GM18498 (cell line): Measurements from ENCODE around the gene DYRK4.
"Not testable (repeated sequence)": the region's sequence is repeated elsewhere in the genome, so short reads cannot be mapped to it uniquely, and the experiment has no call there.

ENCODE experiments used
- ATAC-seq: cut with Tn5 transposase; IDR thresholded peaks from one replicate; pipeline ENCODE4 v1.9.1; 2021; ENCODE audit warnings: mild to moderate bottlenecking, moderate library complexity; ENCODE audit not compliant: unreplicated experiment

Gene DYRK4

DNA sequence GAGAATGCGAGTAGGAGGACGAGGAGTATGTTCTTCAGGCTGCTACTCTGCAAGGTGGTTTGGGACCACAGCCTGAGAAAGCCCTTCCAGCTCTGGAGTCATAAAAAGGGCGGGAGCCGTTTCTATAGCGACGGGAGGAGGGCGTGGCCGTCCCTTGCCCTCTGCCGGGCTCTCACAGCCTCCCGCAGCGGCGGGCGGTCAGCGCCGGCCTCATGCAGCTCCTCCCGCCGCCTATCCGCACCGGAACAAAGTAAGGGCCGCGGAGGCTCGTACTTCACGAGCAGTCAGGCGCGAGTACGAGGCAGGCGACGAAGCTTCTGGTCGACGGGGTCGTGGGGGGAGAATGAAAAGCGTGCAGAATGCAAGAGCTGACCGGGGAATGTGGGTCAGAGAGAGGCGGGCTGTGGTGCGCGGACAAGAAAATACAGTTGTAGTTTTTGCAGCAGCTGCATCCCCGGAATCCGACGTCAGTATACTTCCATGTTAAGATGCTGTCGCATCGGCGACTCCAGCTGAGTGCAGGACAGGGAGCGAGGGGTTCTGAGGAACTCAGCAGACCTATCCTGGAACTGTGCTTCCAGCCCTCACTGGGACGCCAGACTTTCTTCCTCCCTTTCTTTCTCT lies at the start of gene DYRK4:
Gene DYRK4 (plus strand): TSS at position 175 of the 624 bp plus-strand sequence. CDS start 38 bp downstream, at position 213.
- no peak for ATAC-seq

GRCh38 chr12:4518106-4518728 lies 43.8 kb upstream of the DYRK4 start:
- no peak for ATAC-seq

DNA sequence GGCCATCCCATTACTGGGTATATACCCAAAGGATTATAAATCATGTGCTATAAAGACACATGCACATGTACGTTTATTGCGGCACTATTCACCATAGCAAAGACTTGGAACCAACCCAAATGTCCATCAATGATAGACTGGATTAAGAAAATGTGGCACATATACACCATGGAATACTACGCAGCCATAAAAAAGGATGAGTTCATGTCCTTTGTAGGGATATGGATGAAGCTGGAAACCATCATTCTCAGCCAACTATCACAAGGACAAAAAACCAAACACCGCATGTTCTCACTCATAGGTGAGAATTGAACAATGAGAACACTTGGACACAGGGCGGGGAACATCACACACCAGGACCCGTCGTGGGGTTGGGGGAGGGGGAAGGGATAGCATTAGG lies 38.6 kb upstream of the DYRK4 start:
- ATAC-seq = not testable (repeated sequence)

- ATAC-seq = no peak
Observed at GRCh38 chr12:4526923-4527546, 35.0 kb upstream of the DYRK4 start.

DNA sequence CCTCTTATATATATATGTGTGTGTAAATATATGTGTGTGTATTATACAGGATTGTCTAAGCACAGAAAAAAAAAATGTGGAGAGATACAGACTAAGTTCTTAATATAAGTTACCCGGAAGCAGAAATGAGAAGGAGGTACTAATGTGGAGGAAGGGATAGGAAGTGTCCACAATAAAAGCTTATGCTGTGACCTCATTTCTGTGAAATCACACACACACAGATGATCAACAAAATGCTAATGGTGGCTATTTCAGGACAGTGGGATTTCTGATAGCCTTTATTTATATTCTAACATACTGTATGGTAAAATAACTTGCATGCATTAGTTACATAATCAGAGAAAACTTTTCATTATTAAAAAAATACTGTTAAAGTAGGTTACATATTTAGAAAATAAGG lies 31.8 kb upstream of the DYRK4 start:
- ATAC-seq = no peak

GRCh38 chr12:4530982-4531586 lies 30.9 kb upstream of the DYRK4 start:
- no peak for ATAC-seq

GRCh38 chr12:4535092-4535491 lies 26.9 kb upstream of the DYRK4 start:
- peak; percentile 34 for ATAC-seq

GRCh38 chr12:4535871-4536270 lies 26.1 kb upstream of the DYRK4 start:
- no peak for ATAC-seq

DNA sequence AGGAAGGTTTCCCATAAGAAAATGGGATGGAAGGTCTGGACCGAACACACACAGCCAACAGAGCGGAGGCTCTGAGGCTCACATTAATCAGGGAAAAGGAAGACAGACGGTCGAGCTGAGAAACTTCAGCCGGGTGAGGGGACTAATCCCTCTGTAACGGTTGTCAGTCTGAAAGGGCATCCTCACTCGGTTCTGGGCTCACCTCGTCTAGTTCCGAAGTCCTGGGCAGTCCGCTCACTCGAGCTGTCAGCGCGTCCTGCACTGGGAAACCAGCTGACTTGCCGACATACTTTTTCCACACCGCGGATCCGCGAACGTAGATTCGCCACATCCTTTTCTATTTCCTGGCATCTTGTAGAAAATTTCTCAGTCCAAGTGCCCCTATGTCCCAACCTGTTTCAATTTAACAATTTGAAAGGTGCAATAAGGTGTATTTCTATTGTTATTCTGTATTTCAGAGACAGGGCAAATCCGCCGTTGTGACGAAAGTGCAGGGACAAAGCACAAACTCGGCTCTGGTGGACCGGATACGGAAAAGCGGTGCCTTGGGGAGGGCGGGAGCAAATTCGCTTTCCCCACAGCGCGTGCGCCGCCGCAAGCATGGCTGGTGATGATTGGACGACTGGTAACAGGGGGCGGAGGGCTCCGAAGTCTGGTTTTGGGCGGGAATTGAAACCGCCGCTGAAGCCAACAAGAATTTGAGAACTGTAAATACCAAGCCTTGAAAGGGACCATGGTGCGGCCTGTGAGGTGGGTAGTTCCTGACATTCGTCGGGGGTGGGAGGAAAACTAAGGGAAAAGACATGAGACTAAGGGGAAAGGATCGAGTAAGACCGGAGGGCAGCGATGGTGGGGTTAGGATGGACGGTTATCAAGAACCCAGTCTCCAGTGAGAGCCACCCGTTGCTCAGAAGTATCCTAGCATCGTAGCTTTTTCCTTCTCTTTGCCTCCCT lies 23.5 kb upstream of the DYRK4 start, which contains the start of gene RAD51AP1:
Gene RAD51AP1 (plus strand): TSS at position 684 of the 954 bp plus-strand sequence. CDS start 50 bp downstream, at position 734.
- ATAC-seq = peak; percentile 89

DNA sequence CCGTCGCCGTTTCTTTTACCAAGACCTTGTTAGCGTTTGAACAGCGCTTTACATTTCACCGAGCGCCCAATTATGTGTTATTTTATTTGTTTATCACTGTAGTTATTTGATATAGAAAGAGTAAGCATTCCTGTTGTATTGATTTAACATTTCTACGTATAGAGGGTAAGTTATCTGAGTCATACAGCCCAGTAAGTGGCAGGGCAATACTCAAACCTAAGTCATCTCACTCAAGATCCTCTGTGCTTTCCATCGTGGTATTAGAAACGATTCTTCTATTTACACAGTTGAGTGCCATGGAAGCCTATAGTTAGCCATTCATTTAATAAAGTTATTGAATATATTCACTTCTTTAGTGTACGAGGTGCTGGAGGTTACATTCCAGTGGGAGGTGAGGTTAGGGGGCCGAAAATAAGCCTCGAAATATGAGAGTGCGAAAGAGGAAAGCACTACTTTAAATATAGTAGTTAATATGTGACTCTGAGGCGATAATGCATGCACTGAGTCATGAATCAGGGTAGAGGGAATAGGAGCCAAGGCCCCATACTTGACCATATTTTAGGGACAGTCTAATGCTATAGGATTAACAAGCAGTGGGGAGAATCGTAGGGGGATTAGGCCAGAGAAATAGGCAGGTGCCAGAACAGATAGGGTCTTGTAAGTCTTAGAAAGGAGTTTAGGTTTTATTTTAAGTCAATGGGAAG lies 22.7 kb upstream of the DYRK4 start:
- no peak for ATAC-seq

DNA sequence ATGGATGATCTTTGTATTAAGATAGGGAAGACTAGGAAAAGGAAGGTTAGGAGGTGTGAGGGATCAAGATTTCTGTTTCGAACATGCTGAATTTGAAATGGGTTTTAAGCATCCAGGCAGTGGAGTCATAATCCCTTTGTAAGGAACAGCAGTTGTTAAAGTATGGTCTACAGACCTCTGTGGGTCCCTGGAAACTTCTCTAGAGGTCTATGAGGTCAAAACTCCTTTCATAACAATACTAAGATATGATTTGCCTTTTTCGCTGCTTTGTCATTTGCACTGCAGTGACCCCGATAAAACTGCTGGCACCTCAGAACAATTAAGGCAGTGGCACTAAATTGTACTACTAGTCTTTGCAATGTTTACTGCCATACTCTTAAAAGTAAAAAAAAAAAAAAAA lies 21.8 kb upstream of the DYRK4 start:
- ATAC-seq = no peak

DNA sequence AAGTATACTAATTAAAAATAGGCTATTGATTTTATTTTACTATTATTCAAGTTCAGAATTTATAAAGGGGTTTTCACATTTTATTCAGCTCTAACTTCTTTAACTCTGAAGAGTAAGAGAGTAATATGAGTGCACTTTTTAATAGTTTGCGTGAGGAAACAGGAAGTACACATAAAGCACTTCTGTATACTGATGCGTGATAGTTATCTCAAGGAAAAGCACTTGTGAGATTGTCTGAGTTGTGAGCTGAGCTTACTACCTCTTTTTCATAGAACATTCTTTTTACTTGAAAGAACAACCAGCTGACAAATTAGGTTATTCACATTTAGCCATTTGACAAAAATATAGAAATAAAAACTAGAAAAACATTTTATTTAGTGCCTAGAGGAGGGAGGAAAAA lies 21.4 kb upstream of the DYRK4 start:
- no peak for ATAC-seq

DNA sequence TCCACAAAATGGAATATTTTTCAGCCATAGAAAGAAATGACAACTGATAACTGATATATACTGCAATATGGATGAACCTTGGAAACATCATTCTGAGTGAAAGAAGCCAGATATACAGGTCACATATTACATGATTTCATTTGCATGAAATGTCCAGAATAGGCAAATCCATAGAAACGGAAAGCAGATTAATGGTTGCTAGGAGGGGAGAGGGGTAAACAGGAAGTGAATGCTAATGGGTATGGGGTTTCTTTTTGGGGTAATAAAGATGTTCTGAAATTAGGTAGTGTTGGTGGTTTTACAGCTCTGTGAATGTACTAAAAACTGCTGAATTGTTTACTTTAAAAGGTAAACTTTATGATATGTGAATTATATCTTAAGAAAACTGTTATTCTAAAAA lies 16.8 kb upstream of the DYRK4 start:
- ATAC-seq = no peak

DNA sequence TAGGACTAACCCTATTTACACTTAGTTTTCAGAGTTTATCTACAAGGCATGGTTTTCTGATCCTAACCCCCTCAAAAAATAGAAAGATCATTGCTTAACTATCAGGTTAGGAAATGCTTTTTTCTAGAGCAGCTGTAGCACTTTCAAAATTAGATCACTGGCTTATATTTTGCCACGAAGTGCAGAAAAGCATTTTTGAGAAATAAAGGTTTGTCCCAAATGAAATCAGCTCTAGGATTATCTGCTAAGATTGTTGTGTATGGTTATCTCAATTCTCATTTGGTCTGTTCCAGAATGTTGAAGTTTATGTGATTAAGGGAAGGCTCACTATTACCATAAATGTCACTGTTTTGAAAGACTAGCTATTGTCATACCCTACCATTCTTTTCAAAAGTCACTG lies 9.8 kb upstream of the DYRK4 start:
- no peak for ATAC-seq

- no peak for ATAC-seq
Observed at GRCh38 chr12:4553943-4554342, 8.1 kb upstream of the DYRK4 start.

GRCh38 chr12:4555804-4556203 lies 6.2 kb upstream of the DYRK4 start:
- no peak for ATAC-seq

- ATAC-seq = no peak
Observed at GRCh38 chr12:4556735-4557530, 5.1 kb upstream of the DYRK4 start.

- ATAC-seq = no peak
Observed at GRCh38 chr12:4557586-4557985, 4.4 kb upstream of the DYRK4 start.

DNA sequence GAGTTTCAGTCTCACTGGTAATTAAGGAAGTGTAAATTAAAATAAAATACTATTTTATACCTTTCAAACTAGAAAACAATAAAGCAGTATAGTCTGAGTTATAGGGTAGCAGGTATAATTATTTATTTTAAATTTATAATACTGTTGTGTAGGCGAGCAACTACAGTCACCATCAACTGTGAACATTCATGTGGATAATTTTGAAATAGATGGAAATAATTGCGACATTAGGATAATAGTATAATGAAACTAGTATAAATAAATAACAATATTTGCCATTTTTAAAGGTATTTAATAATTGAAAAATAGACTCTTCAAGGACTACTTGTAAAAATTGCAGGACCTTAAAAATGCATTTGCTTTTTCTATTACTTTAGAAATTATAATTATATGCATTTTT lies 3.8 kb upstream of the DYRK4 start:
- ATAC-seq = no peak
